Measurements from ENCODE around the gene C3orf33.
A peak's percentile ranks its signal among the peaks of the same experiment; 100 is the strongest.

Gene C3orf33

DNA sequence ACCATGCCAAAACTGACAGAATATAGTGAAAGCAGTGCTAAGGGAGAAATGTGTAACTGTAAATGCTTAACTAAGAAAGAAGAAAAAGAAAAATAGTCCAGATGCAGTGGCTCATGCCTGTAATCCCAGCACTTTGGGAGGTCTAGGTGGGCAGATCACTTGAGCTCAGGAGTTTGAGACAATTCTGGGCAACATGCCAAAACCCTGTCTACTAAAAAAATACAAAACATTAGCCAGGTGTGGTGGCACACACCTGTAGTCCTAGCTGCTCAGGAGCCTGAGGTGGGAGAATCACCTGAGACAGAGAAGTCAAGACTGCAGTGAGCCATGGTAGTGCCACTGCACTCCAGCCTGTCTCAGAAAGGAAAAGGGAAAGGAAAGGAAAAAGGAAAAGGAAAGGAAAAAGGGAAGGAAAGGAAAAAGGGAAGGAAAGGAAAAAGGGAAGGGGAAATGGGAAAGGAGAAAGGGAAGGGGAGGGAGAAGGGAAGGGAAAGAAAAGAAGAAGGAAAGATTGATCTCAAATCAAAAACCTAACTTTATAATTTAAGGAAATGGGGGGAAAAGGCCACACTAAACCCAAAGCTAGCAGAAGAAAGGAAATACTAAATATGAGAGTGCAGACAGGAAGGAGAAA is 20.3 kb downstream of the C3orf33 start:
- DNase-seq = no peak

- no peak for DNase-seq
Measured at GRCh38 chr3:155782390-155782953, 23.6 kb downstream of the C3orf33 start.

DNA sequence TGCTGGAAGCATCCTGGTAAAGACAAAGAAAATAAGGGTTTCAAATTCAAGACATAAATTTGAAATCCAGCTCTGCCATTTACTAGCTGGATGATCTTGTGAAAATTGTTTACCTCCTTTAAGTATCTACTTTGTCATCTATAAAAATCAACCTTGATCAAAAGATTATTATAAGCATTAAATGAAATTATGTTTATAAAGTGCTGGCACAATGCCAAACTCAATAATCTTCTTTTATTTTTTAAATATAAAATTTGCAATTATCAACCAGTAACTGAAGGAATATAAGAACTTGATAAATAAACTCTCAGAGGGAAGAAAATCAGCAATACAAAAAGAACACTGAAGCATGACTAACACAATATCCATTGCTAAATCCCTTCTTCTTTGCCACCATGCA is 25.8 kb downstream of the C3orf33 start:
- no peak for DNase-seq

DNA sequence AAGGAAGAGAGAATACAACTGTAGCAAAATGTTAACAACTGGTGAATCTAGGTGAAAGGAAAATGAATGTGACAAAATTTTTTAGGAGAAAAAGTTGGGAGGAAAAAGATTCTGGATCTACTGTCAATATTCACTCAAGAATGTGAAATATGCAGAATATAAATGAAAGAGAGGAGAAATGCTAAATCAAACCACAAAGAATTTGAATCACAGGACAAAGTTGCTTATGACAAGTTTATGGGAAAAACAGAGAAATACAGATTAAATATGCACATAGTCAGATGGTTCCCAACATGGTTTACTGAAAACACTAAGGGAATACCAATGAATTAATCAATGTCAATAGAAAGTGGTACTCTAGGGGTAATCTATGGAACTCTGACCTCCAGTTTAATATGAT is 27.6 kb downstream of the C3orf33 start:
- no peak for DNase-seq

GRCh38 chr3:155772801-155773200 is 33.3 kb downstream of the C3orf33 start:
- no peak for DNase-seq

DNA sequence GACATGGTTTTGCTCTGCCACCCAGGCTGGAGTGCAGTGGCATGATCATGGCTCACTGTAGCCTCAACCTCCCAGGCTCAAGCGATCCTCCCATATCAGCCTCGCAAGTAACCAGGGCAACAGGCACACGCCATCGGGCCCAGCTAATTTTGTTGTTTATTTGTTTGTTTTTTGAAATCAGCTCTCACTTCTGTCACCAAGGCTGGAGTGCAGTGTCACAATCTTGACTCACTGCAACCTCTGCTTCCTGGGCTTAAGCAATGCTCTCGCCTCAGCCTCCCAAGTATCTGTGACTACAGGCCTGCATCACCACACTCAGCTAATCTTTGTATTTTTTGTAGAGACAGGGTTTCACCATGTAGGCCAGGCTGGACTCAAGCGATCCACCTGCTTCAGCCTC is 35.0 kb downstream of the C3orf33 start:
- DNase-seq = no peak

GRCh38 chr3:155766206-155766605 is 39.9 kb downstream of the C3orf33 start:
- DNase-seq = no peak

DNA sequence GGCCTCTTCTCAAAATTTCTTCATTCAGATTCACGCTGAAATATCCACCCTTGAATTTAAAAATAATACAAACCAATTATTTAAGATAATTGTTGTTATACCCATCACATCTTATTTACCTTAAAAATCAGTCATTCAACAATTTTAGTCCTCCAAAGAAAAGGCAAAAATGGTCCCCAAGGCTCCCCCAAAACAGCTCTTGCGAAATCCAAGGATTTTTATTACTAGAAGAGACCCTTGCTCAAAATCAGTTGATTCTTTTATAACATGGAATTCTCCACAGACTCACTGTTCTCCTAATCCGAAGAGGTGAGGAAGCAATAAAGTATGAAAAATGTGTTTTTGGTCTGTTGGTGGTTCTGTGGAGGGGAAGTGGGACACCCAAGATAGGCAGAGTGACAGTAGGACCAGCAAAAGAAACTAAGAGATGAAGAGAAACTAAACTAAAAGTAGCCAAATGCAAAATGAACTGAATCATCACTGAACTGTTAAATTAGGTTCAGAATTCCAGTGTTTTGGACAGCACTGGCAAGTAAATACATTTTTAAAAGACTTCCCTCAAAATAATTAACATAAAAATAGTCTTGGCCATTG is 42.1 kb downstream of the C3orf33 start:
- DNase-seq = no peak

DNA sequence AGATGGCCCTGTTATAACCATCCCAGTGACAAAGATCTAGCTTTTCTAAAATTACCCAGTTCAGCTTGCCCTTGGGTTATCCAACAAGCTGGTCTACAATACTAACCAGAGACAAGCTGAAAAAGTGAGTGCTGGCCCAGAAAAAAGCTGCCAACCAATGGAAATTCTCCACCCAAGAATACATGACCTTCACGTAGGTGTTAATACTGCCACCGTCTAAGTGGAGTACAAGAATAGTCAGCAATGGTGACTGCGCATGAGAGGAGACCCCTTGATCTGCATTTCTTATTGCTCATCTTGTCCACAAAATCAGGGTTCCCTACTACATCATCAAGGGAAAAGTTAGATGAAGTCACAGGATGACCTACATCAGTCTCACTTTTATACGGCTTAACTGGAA is 45.4 kb downstream of the C3orf33 start:
- no peak for DNase-seq

GRCh38 chr3:155757577-155757976 is 48.5 kb downstream of the C3orf33 start:
- DNase-seq = no peak

DNA sequence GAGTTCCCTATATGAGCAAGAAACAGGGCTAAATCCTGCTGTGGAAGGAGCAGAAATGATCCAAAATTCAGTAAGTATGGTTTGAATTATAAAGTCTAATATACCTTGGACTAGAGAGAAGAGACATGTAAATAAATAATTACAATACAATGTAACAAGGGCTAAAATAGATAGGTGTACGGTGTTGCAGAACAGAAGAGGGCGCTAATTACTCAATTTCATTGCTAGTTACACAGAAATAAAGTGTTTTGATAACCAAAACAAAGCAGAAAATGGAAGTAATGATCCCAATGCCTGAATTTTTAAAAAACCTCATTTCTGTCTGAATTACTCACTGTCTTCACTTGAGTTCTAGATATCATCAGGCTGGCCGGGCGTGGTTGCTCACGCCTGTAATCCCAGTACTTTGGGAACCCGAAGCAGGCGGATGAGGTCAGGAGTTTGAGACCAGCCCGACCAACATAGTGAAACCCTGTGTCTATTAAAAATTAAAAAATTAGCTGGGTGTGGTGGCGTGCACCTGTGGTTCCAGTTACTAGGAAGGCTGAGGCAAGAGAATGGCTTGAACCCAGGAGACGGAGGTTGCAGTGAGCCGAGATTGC is 52.9 kb downstream of the C3orf33 start:
- no peak for DNase-seq

- no peak for DNase-seq
Measured at GRCh38 chr3:155748611-155749365, 57.3 kb downstream of the C3orf33 start.

DNA sequence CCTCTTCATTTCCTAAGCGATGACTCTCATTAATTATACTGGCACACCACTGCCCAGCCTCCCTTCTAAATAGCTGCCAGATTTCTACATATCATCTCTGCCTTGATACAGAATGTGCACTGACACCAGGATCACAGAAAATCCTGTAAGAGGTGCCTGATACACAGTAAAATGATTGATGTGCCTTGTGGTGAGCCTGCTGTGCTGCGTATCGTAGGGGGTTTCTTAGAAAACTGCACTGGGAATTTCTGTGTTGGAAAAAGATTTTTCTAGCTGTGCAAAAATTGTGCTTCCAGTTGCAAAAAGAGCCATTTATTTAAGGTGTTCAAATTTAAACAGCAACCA is 58.2 kb downstream of the C3orf33 start:
- no peak for DNase-seq

DNA sequence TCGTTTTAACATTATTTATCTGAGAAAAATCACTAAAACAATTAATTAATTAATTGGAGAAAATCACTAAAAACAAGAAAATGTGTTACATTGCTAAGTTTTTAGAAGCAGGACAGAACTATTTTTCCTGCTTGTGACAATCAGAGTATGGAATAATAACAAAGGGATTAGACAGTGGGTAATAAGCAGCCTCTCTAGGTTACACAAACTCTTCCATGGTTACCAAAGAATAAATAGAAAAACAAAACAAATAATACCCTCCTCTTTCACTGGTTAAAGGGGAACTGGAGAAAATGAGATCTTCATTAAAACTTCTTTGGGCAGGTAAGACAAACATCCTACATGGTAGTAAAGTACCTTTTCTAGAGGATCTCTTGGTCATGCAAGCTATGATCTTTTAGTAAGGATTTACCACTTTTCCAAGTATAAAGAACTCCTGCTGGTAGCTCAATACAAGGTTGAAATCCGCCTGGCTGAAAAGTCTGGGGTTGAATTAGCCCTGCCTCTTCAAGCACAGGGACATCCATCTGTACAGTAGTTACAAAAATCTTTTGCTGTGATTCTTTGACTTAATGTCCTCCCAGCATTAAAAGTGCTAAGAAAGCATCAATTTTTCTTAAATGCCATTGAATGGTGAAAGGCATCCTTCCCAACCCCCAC is 58.7 kb downstream of the C3orf33 start:
- no peak for DNase-seq

DNA sequence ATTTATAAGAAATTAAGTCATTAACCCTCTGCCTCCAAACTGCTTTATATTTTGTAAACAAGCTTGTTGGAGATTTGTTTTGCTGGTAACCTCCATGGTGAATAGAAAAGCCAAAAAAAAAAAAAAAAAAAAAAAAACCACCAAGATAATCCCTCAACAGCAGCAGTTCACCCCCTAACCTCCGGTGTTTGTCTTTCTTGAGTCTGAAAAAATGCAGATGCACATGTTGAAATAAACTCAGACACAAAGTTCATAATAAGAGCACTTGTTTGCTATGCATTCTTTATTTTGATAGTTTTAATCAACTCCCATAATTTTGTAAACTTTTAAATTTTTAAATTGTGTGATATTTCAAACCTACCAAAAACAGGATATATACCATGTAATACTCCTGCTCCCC is 59.4 kb downstream of the C3orf33 start:
- DNase-seq = no peak

DNA sequence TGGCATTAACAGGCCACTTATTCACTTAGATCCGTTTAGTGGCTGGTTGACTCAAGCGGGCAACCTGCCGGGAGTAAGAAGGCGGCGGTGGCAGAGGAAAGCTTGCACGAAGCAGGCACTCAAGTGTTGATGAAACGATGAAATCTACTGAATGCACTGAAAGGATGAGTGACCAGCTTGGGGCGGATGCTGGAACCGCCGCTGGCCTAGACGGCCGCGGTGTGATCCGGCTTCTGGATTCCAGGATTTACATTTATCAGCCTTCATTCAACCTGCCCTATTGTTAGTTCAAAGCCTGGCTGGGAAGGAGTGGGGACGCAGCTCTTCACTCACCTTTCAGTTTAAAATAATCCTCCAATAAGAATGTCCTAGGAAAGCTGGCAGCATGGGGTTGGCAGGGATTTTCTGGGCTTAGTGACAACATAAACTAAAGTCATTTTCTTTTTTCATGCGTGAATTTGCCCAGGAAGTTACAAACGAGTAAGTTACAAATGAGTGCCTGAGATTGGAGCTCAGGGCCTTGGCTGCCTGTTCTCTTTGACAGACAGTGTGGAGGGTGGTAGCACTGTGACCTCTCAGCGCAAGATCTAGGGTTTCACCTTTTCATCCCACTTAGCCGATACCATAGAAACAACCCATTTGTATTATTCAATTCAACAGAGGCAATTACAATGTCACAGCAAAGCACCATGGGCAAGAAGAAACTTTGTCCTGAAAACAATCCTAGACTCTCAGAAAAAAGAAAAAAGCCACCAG is 60.1 kb downstream of the C3orf33 start:
- DNase-seq = no peak

DNA sequence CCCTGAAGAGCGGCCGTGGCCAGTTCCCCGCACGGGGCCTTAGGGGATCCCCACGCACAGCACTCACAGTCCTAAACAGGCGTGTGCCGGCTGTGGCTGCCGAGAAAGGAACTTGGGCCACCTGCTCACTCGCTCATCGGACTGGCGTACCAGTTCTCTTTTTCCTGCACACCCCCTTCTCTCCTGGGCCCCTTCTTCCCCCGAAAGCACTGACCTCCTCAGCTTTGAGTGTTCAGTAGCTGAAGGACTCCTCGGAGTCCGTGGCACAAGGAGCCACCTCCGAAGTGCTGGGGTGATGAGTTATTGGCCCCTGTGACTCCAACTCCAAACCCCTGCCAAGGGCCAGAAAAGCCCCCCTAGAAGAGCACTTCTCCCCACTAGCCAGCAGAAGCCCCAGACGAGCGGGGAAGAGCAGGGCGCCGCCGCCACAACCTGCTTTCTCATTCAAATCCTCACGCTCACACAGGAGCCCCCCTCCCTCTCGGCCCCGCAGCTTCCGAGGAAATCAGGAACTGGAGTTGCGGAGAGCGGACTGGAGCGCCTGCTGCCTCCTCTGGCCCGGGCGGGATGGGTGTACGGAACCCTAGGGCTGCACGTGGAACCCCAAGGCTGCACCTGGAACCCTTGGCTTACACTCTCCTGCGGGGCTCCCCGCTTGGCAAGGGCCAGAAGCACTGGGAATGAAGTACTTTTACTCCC is 61.3 kb downstream of the C3orf33 start, which contains the start of gene PLCH1:
Gene PLCH1 (minus strand): TSS at position 446 of the 699 bp plus-strand sequence. CDS start 40,847 bp downstream, outside the sequence.
- peak; percentile 37 for DNase-seq

DNA sequence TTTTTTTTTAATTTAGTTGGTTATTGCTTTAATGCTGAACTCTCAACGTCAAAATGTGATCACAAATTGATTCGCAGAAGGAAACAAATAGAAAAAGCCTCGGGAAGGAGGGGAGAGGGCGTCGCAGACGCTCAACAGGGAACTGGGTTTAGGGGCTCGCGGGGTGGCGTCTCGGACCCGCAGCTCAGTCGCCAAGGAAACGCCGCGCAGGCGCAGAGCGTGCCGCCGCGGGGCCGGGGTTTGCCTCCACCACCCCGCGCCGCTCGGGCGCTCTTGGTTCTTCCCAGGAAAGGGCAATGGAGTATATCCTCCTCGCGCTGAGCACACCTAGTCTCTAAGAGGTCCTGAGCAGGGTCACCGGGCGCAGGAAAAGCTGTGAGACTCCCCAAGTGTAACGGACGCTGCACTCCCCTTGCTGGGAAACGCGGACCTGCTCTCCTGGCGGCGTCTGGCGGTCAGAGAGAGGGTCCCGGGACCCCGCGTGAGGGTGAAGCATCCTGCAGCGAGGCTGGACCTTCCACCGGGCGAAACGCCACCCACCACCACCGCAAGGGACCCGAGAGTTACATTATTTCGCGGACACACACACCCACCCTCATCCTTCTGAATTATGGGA is 62.0 kb downstream of the C3orf33 start:
- DNase-seq = peak; percentile 31

DNA sequence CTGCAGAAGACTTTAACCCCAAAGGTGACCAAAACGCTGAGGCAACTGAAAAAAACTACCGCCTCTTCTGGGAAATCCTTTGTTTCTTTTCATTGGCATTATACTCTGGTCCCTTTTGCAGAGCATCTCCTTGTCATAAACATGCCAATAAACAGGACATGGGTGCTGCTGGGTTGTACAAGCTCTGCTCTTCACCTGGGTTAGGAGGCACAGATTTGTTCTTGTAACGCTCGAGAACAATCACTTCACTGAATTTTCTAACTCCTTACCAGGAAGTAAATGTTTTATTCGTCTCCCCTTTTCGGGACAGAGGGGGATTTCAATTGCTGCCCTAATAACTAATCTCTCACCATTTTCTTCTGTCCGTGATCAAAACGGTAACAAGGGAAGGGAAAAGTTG is 62.5 kb downstream of the C3orf33 start:
- DNase-seq = no peak

- DNase-seq = no peak
Measured at GRCh38 chr3:155742349-155742965, 63.6 kb downstream of the C3orf33 start.

- no peak for DNase-seq
Measured at GRCh38 chr3:155741603-155742002, 64.5 kb downstream of the C3orf33 start.
